Left ventricle myocardium superior (tissue), 1 donor: ENCODE data around the gene CDKL1. TPM values are rescaled to one million over a fixed set of nuclear protein-coding genes. Genes with fewer than 3 reads are reported as not detected.

Experiments used
- ATAC-seq: fragments of 200-7000 bp; cut with Tn5 transposase; one replicate; pipeline ENCODE4 v1.9.1; 2020; ENCODE audit warnings: mild to moderate bottlenecking, moderate library complexity
- DNase-seq: peaks from one replicate; pipeline ENCODE4 v3.0.0-alpha.2; 2020
- intact Hi-C: fragments of 100-400 bp; cut with micrococcal nuclease; formaldehyde crosslinking; loops from one replicate; pipeline ENCODE4 v1.11.0; 2022
- long read RNA-seq: library from polyadenylated mRNA; unstranded; transcript quantifications from one replicate; pipeline ENCODE4 v2.0.0, GENCODE V29; 2021
- total RNA-seq: library from RNA; stranded (reverse); fragmentation: NEBNext Ultra II Directional; extraction: Animal tissue kit (Norgen Biotek cat#: 25700); gene quantifications from one replicate; pipeline ENCODE4 v1.2.1, GENCODE V29; 2021
- donor health status: DM: no; HTN: yes; CAD: no; lungs with severe emphysema.

Gene CDKL1
- total RNA-seq, result 2.0 TPM
- long read RNA-seq, partial matches to known transcripts, result 0 of 1 reads
- long read RNA-seq, other reads (novel, unspliced or antisense), result 1 of 1 reads

DNA sequence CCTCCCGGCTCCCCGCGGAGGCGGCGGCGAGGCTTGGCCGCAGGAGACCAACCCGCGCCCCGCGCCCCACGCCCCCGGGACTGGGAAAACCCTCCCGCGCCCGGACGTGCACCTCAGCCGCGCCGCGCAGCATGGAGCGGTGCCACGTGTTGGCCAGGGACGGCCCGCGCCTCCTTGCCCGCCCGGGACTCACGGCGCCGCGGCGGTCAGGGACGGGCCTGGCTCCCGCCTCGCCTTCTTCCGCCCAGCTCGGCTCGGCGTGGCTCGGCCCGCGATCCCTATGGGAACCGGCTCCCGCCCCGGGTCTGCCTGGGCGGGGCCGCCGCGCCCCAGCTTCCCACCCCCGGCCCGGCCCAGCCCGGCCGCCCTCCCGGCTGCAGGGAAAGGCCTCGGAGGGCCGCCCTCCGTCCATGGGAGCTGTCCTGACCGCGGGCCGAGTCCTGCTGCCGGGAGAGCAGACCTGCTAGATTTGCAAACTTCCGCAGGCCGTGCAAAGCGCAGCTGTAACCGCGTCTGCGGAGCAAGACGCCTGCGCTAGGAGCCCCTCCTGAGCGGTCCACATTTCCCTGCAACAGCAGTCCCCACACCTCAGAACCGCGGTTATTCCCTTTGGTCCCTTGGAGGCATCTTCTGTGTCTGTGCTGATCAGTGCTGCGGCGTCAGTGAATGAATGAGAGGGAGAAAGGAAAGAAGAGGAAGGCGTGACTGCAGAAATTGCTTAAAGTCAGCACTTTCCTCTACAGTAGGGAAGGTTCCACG is at the start of gene CDKL1:
Gene CDKL1 (minus strand): TSS at position 251 of the 759 bp plus-strand sequence. CDS start 1,013 bp downstream, outside the sequence.
- DNase-seq (peak; percentile 83), ATAC-seq (peak; percentile 94)
- intact Hi-C loops, result loop anchor here (10.0 kb wide), 1 partner anchor 62 kb away; no protein-coding TSS in a partner anchor

- intact Hi-C loops, result no loop called here
- ATAC-seq (no peak), DNase-seq (no peak)
Observed at GRCh38 chr14:50434528-50434927, 37.8 kb upstream of the CDKL1 start.

DNA sequence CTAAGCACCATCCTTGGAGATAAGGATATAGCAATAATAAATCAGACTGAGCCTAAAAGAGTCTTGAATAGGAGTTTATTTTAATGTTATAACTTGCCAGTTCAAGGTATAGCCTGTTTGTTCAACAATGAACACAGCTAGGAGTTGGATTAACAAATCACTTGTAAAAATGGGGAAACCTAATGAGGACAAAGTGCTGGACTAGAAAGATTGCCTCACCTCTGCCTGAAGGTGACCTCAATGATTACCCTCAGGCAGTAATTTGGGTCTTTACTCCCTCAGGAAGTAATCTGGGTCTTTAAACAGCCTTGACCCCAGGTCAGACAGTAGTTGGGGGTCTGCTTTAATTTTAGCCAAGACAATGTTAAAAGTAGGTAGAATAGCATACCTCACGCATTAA is 35.5 kb upstream of the CDKL1 start:
- ATAC-seq, result no peak
- intact Hi-C loops, result no loop called here
- no peak for DNase-seq

DNA sequence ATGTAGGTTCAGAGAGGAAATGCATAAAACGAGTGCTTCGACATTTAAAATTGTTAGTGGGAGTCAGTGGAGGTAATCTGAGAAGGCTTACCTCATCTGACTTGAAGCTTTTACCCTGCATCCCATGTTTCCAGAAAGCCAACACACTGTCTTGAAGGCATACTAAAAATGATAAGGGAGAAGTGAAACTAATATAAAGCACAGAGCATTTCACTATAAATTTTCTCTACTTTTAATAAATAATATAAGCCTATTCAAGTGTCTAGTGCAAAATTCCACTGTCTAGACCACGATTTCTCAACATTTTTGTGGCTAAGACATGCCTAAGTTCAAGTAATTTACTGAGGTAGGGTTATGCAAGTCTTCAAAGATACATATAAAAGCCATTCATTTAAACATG is 29.1 kb upstream of the CDKL1 start:
- intact Hi-C loops, result no loop called here
- no peak for ATAC-seq
- no peak for DNase-seq

GRCh38 chr14:50425105-50425504 is 28.4 kb upstream of the CDKL1 start:
- DNase-seq (no peak), ATAC-seq (no peak)
- intact Hi-C loops, result no loop called here

- intact Hi-C loops, result no loop called here
- DNase-seq (no peak), ATAC-seq (no peak)
Observed at GRCh38 chr14:50423529-50423928, 26.8 kb upstream of the CDKL1 start.

DNA sequence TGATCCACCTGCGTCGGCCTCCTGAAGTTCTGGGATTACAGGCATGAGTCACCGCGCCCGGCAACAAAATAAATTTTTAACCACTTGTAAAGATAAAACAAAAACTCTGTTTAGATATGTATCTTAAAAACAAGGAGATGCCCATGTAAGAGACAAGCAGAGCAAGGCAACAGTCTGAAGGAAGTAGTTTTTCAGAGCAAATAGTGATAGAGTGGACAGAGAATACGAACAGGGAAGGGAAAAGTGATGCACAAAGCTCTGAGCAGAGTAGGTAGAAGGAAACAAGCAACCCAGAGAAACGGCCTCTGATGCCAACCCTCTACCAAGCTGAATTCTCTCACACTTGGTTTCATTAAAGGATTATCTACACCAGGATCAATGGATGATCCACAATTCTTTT is 24.8 kb upstream of the CDKL1 start:
- intact Hi-C loops, result no loop called here
- no peak for ATAC-seq

DNA sequence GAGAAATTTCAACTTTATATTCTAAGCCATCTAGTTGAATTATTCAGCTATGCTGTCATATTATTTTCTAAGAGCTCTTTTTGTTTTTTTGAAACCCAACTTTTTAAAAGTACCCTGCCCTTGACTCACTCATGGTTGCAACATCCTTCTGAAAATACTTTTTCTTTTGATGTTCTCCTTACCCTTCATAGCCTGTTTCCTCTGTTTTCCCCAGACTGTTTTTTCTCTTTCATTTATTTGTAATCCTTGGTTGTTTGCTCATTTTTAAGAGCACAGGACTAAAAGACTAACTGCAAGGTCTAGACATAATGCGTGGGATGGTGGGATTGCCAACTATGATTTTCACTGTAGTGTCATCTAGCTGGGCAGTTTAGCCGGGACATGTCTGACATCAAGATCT is 21.2 kb upstream of the CDKL1 start:
- intact Hi-C loops, result no loop called here
- DNase-seq, result no peak
- no peak for ATAC-seq

More for the DNA sequence above, 24.8 kb upstream of the CDKL1 start:
- no peak for DNase-seq

- intact Hi-C loops, result no loop called here
- ATAC-seq (no peak), DNase-seq (no peak)
Observed at GRCh38 chr14:50410921-50411320, 14.2 kb upstream of the CDKL1 start.

DNA sequence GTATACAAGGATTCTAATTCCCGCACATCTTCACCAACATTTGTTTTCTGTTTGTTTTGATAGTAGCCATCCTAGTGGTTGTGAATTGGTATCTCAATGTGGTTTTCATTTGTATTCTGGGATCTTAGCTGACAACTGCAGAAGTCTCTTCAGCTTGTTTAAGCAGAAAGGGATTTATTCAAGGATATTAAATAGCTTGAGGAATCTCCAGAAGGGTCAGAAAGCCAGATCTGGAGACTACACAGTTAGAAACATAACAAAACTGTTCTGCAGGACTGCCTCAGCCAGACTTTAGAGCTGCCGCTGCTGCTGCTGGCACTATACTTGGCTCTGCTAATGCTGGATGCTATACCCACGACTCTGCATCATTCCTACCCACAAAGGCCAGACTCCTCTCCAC is 13.4 kb upstream of the CDKL1 start:
- DNase-seq, result no peak
- ATAC-seq, result no peak

DNA sequence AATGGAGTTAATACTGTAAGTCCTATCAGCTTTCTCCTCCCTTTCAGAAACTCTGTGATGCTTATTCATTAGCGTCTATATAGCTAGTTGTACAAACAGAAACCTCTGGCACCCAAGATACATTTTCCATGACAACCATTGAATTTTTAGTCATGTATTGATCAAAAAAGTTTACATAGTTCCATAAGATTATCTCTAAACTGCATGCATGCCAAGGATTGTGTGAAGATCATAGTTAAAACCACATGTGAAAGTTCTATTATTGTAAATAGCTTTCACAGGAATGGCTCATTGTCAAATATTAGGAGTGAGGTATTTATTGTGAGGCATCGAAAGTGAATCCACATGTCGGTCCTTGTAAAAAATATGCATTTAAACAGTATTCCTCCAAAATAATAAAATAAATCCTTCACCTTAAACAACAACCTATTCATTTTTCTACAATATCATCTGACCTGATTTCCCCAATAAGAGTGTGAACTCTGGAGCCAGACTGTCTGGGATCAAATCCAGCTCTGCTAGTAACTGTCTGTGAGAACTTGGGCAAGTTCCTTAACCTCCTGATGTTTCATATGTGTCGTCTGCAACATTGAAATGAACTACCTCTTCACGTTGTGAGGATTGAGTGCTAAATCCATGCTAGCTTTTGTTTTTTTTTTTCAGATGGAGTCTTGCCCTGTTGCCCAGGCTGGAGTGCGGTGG is 10.6 kb upstream of the CDKL1 start:
- intact Hi-C loops, result no loop called here
- DNase-seq (no peak), ATAC-seq (peak; percentile 55)

More for the DNA sequence above, 13.4 kb upstream of the CDKL1 start:
- intact Hi-C loops, result no loop called here

DNA sequence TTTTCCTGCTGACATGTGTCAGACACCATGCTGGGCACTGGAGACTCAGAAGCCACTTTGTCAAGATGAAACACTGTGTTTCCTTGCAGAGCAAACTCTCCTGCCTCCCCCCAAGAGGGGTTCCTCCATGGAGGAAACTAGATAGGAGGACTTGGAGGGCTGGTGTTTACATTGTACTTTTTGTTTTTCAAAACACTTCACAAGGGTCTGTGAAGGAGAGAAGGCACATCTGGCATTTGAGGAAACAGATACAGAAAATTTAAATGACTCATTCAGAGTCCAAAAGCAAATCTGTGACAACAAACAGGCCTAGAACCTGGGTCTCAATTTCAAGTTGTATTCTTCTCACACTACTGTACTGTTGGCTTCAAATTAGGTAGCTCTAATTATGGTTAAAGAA is 6.7 kb upstream of the CDKL1 start:
- ATAC-seq (no peak), DNase-seq (no peak)
- intact Hi-C loops, result no loop called here

GRCh38 chr14:50402965-50403364 is 6.3 kb upstream of the CDKL1 start:
- DNase-seq, result no peak
- no peak for ATAC-seq
- intact Hi-C loops, result no loop called here

DNA sequence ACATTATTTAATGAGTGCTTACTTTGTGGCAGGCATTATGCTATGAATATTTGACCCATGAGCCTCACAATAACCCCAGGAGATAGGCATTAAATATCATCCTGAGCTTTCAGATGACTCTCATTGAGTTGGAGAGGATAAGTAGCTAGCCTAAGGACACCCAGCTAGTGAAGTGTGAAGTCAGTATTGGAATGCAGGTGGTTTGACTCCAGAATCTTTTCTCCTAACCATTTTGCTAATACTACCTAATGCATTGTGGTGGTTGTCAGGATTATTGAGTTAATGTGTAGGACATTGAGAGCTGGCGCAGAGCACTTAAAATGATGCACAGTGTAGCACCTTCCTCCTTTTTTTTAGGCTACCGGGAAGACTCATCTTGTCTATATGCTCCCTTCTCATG is 3.8 kb upstream of the CDKL1 start:
- DNase-seq (no peak), ATAC-seq (no peak)
- intact Hi-C loops, result no loop called here

GRCh38 chr14:50399251-50400032 is 2.8 kb upstream of the CDKL1 start:
- ATAC-seq, result no peak
- DNase-seq, result no peak
- intact Hi-C loops, result loop anchor here (10.0 kb wide), 1 partner anchor 65 kb away; no protein-coding TSS in a partner anchor

DNA sequence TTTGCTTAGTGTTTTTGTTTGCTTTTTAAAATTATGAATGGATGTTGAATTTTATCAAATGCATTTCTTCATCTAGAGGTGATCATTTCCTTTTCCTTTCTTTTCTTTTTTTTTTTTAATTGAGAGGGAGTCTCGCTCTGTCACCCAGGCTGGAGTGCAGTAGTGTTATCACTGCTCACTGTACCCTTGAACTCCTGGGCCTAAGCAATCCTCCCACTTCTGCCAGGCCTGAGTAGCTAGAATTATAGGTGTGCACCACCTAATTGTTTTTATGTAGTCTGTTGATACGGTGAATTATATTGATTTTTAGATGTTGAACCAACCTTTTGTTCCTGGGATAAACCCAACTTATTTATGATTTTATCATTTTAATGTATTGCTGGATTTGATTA is 1.5 kb upstream of the CDKL1 start:
- DNase-seq (no peak), ATAC-seq (no peak)
- intact Hi-C loops, result loop anchor here (10.0 kb wide), 1 partner anchor 63 kb away; no protein-coding TSS in a partner anchor

DNA sequence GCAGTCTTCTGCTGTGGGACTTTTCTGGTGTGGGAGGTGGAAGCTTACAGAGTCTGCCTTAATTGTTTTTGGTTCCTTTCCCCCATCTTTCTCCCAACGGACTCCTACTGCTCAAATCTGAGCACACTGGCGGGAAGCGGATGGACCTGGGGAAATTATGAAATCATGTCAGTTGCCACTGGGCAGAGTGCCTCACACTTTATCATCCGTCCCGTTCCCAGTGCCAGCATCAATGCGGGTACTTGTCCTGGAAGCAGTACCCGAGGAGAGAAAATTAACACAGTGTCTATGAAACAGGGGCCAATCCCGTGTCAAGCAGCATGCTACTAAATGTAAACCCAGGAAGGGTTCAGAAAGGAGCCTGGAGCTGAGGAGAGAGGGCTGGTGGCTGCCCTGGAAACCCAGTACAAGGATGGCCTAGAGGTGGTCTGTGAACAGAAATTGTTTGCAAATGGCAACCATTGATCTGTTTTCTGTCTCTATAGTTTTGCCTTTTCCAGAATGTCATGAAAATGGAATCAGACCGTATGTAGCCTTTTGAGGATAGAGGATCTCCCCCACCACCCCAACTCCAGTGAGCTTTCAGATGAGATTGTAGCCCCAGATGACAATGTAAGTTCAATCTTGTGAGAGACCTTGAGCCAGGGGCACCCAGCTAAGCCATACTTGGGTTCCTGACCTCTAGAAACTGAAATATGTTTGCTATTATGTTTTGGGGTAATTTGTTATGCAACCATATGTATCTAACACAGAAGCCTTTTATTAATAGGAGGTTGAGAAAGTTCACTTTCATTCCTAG is 908 bp upstream of the CDKL1 start:
- intact Hi-C loops, result loop anchor here (10.0 kb wide), 1 partner anchor 63 kb away; no protein-coding TSS in a partner anchor
- no peak for DNase-seq
- ATAC-seq, result peak; percentile 47

- no peak for DNase-seq
- ATAC-seq, result no peak
- intact Hi-C loops, result loop anchor here (10.0 kb wide), 1 partner anchor 61 kb away; no protein-coding TSS in a partner anchor
Observed at GRCh38 chr14:50395448-50395847, 1.2 kb downstream of the CDKL1 start.

DNA sequence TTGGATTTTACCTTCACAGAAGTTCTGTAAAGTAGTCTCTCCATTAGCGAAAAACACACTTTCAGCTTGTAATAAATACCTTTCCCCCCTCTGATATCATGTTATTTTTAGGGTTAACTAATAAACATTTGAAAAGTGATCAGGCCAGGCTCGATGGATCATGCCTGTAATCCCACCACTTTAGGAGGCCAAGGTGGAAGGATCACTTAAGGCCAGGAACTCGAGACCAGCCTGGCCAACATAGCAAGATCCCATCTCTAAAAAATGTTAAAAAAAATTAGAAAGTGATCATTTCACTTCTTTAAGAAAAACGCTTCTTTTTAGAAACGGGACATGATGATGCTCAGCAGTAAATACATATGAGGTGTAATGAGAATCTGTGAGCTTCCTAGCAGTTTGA is 2.0 kb downstream of the CDKL1 start:
- DNase-seq, result no peak
- ATAC-seq, result no peak
- intact Hi-C loops, result loop anchor here (10.0 kb wide), 1 partner anchor 60 kb away; no protein-coding TSS in a partner anchor
